Naive B cell (primary cell): ENCODE data around the gene CBL. TPM values are rescaled to one million over a fixed set of nuclear protein-coding genes. Genes with fewer than 3 reads are reported as not detected.
A peak's percentile ranks its signal among the peaks of the same experiment; 100 is the strongest.
"Not testable (repeated sequence)": the region's sequence is repeated elsewhere in the genome, so short reads cannot be mapped to it uniquely, and the experiment has no call there.

Experiments used
- ATAC-seq, 2 donors: fragments of 150-1000 bp; cut with Tn5 transposase; 2 replicates each; pipeline ENCODE4 v1.10.0; 2021; ENCODE audit warnings: low read depth in 2 of 2, mild to moderate bottlenecking in 2 of 2, moderate library complexity in 2 of 2
- DNase-seq: peaks from one replicate; pipeline ENCODE4 v3.0.0; 2022
- H3K27ac Mint-ChIP-seq, 6 donors: one replicate each; pipeline ENCODE4 v1.8.0; 2020 to 2022; ENCODE audit warnings: mild to moderate bottlenecking in 6 of 6, mixed read lengths in 6 of 6, moderate library complexity in 5 of 6, inconsistent platforms in 2 of 6
- H3K27me3 Mint-ChIP-seq, 3 donors: one replicate each; pipeline ENCODE4 v1.8.0; 2021 to 2022; ENCODE audit warnings: mixed read lengths in 3 of 3, mild to moderate bottlenecking in 1 of 3
- H3K36me3 Mint-ChIP-seq, 2 donors: one replicate each; pipeline ENCODE4 v1.8.0; 2020 to 2022; ENCODE audit warnings: mixed read lengths in 2 of 2, inconsistent platforms in 1 of 2, mild to moderate bottlenecking in 1 of 2
- H3K4me1 Mint-ChIP-seq, 3 donors: one replicate each; pipeline ENCODE4 v1.8.0; 2020 to 2022; ENCODE audit warnings: mixed read lengths in 3 of 3, inconsistent platforms in 1 of 3, mild to moderate bottlenecking in 1 of 3, moderate library complexity in 1 of 3
- H3K4me3 Mint-ChIP-seq, 8 donors: one replicate each; pipeline ENCODE4 v1.8.0; 2020 to 2022; ENCODE audit warnings: mild to moderate bottlenecking in 8 of 8, mixed read lengths in 8 of 8, moderate library complexity in 8 of 8, inconsistent platforms in 2 of 8
- H3K9me3 Mint-ChIP-seq, 7 donors: one replicate each; pipeline ENCODE4 v1.8.0; 2020 to 2022; ENCODE audit warnings: mixed read lengths in 7 of 7, mild to moderate bottlenecking in 5 of 7, inconsistent platforms in 2 of 7, moderate library complexity in 1 of 7
- polyA plus RNA-seq, 6 donors: library from polyadenylated mRNA; unstranded; fragments of 300-500 nt; fragmentation: Illumina TruSeq; gene quantifications; one replicate each; pipeline ENCODE4 v1.2.3, GENCODE V29; 2021; ENCODE audit warnings: low read depth in 6 of 6

Gene CBL
- polyA plus RNA-seq, 6 donors from 2014 or later = 8.3 to 22.0 (median 14.4) TPM

GRCh38 chr11:119206511-119207414 is 624 bp downstream of the CBL start:
- H3K36me3 Mint-ChIP-seq = no peaks in the 10 kb centered on the region
- DNase-seq = peak; percentile 22
- no peaks in the 10 kb centered on the region for H3K27me3 Mint-ChIP-seq
- H3K4me1 Mint-ChIP-seq = peaks cover 28 to 50% (median 45%) of the 10 kb centered on the region in 3 donors
- H3K9me3 Mint-ChIP-seq = no peaks in the 10 kb centered on the region
- peak overlapping the region; percentile 90 to 100 (median 97) for H3K4me3 Mint-ChIP-seq
- H3K27ac Mint-ChIP-seq = peak overlapping the region; percentile 84 to 98 (median 94)
- ATAC-seq = peak; percentile 10 to 14

GRCh38 chr11:119207415-119207960 is 1.3 kb downstream of the CBL start:
- ATAC-seq = no peak
- Mint-ChIP-seq H3K9me3 (no peaks in the 10 kb centered on the region), H3K27me3 (no peaks in the 10 kb centered on the region), H3K36me3 (no peaks in the 10 kb centered on the region), H3K4me1 (peaks cover 28 to 50% (median 45%) of the 10 kb centered on the region in 3 donors), H3K4me3 (peak overlapping the region; percentile 90 to 100 (median 97)), H3K27ac (peak overlapping the region in 5 of 6 donors; percentile 89 to 98 (median 97))
- DNase-seq = peak; percentile 21

- ATAC-seq (no peak), DNase-seq (no peak)
- H3K4me1 Mint-ChIP-seq = peaks cover 33 to 61% (median 57%) of the 10 kb centered on the region in 3 donors
- H3K27me3 Mint-ChIP-seq = no peaks in the 10 kb centered on the region
- H3K4me3 Mint-ChIP-seq = peak overlapping the region in 1 of 8 donors; percentile 72
- H3K27ac Mint-ChIP-seq = peak overlapping the region in 1 of 6 donors; percentile 47
- H3K36me3 Mint-ChIP-seq = no peaks in the 10 kb centered on the region
- H3K9me3 Mint-ChIP-seq = no peaks in the 10 kb centered on the region
Measured at GRCh38 chr11:119209186-119209585, 3.0 kb downstream of the CBL start.

GRCh38 chr11:119210050-119210449 is 3.9 kb downstream of the CBL start:
- Mint-ChIP-seq H3K27me3 (no peaks in the 10 kb centered on the region), H3K4me1 (peaks cover 26 to 63% (median 62%) of the 10 kb centered on the region in 3 donors), H3K9me3 (no peaks in the 10 kb centered on the region), H3K27ac (peak overlapping the region in 2 of 6 donors; percentile 8 to 38), H3K4me3 (peak overlapping the region in 2 of 8 donors; percentile 30 to 53), H3K36me3 (no peaks in the 10 kb centered on the region)
- ATAC-seq (no peak), DNase-seq (no peak)

- peak overlapping the region in 3 of 6 donors; percentile 49 to 59 (median 51) for H3K27ac Mint-ChIP-seq
- H3K27me3 Mint-ChIP-seq = no peaks in the 10 kb centered on the region
- DNase-seq = no peak
- ATAC-seq = no peak
- H3K4me3 Mint-ChIP-seq = peak overlapping the region in 1 of 8 donors; percentile 16
- no peaks in the 10 kb centered on the region for H3K36me3 Mint-ChIP-seq
- H3K4me1 Mint-ChIP-seq = peaks cover 9 to 61% (median 34%) of the 10 kb centered on the region in 3 donors
- no peaks in the 10 kb centered on the region for H3K9me3 Mint-ChIP-seq
Measured at GRCh38 chr11:119218141-119218878, 12.2 kb downstream of the CBL start.

- H3K27me3 Mint-ChIP-seq = no peaks in the 10 kb centered on the region
- peak overlapping the region in 2 of 8 donors; percentile 53 to 57 for H3K4me3 Mint-ChIP-seq
- H3K27ac Mint-ChIP-seq = peak overlapping the region in 5 of 6 donors; percentile 32 to 68 (median 63)
- DNase-seq (no peak), ATAC-seq (no peak)
- no peaks in the 10 kb centered on the region for H3K36me3 Mint-ChIP-seq
- no peaks in the 10 kb centered on the region for H3K9me3 Mint-ChIP-seq
- peaks cover 20 to 59% (median 35%) of the 10 kb centered on the region in 3 donors for H3K4me1 Mint-ChIP-seq
Measured at GRCh38 chr11:119222308-119222707, 16.2 kb downstream of the CBL start.

GRCh38 chr11:119222891-119223290 is 16.8 kb downstream of the CBL start:
- ATAC-seq = no peak
- Mint-ChIP-seq H3K27ac (no peak overlapping the region), H3K36me3 (no peaks in the 10 kb centered on the region), H3K9me3 (no peaks in the 10 kb centered on the region), H3K4me3 (no peak overlapping the region), H3K4me1 (peaks cover 20 to 53% (median 35%) of the 10 kb centered on the region in 3 donors), H3K27me3 (no peaks in the 10 kb centered on the region)
- no peak for DNase-seq

- H3K36me3 Mint-ChIP-seq = no peaks in the 10 kb centered on the region
- no peak for DNase-seq
- H3K27me3 Mint-ChIP-seq = no peaks in the 10 kb centered on the region
- ATAC-seq = no peak
- no peak overlapping the region for H3K4me3 Mint-ChIP-seq
- H3K27ac Mint-ChIP-seq = peak overlapping the region in 1 of 6 donors; percentile 86
- no peaks in the 10 kb centered on the region for H3K9me3 Mint-ChIP-seq
- peaks cover 20 to 53% (median 40%) of the 10 kb centered on the region in 3 donors for H3K4me1 Mint-ChIP-seq
Measured at GRCh38 chr11:119223856-119224255, 17.7 kb downstream of the CBL start.

- H3K27ac Mint-ChIP-seq = peak overlapping the region in 4 of 6 donors; percentile 9 to 86 (median 52)
- peaks cover 0 to 11% of the 10 kb centered on the region in 2 donors for H3K36me3 Mint-ChIP-seq
- H3K4me3 Mint-ChIP-seq, ATAC-seq, DNase-seq, H3K27me3 Mint-ChIP-seq, H3K9me3 Mint-ChIP-seq: not testable (repeated sequence)
- peaks cover 25 to 47% (median 30%) of the 10 kb centered on the region in 3 donors for H3K4me1 Mint-ChIP-seq
Measured at GRCh38 chr11:119228535-119229287, 22.6 kb downstream of the CBL start.

GRCh38 chr11:119229288-119229672 is 23.1 kb downstream of the CBL start:
- Mint-ChIP-seq H3K4me1 (peaks cover 19 to 42% (median 25%) of the 10 kb centered on the region in 3 donors), H3K4me3 (no peak overlapping the region), H3K9me3 (no peaks in the 10 kb centered on the region), H3K27me3 (no peaks in the 10 kb centered on the region), H3K36me3 (peaks cover 0 to 11% of the 10 kb centered on the region in 2 donors), H3K27ac (peak overlapping the region in 4 of 6 donors; percentile 9 to 86 (median 52))
- ATAC-seq (no peak), DNase-seq (no peak)

- H3K4me1 Mint-ChIP-seq = peaks cover 16 to 39% (median 23%) of the 10 kb centered on the region in 3 donors
- ATAC-seq = no peak
- no peak for DNase-seq
- H3K4me3 Mint-ChIP-seq = no peak overlapping the region
- no peaks in the 10 kb centered on the region for H3K27me3 Mint-ChIP-seq
- H3K27ac Mint-ChIP-seq = no peak overlapping the region
- H3K36me3 Mint-ChIP-seq = peaks cover 3 to 11% of the 10 kb centered on the region in 2 donors
- H3K9me3 Mint-ChIP-seq = no peaks in the 10 kb centered on the region
Measured at GRCh38 chr11:119229741-119230140, 23.6 kb downstream of the CBL start.

GRCh38 chr11:119236490-119236889 is 30.4 kb downstream of the CBL start:
- Mint-ChIP-seq H3K4me3 (no peak overlapping the region), H3K27ac (peak overlapping the region in 1 of 6 donors; percentile 37)
- no peak for ATAC-seq

More at GRCh38 chr11:119236490-119236889, 30.4 kb downstream of the CBL start:
- Mint-ChIP-seq H3K9me3 (no peaks in the 10 kb centered on the region), H3K4me1 (peaks cover 21 to 37% (median 28%) of the 10 kb centered on the region in 3 donors), H3K27me3 (no peaks in the 10 kb centered on the region), H3K36me3 (peaks cover 19% of the 10 kb centered on the region in 2 donors)
- DNase-seq = no peak
